RWPE2 (cell line): ENCODE results near the gene TEX19.
"Not testable (repeated sequence)": the region's sequence is repeated elsewhere in the genome, so short reads cannot be mapped to it uniquely, and the experiment has no call there.

Experiments
- ATAC-seq: fragments of 200-7000 bp; cut with Tn5 transposase; 3 replicates; pipeline ENCODE4 v1.9.1; 2021; ENCODE audit warnings: low read depth
- DNase-seq: peaks from one replicate; pipeline ENCODE4 v3.0.0-alpha.2; 2020; ENCODE audit warnings: low spot score
- H3K27ac ChIP-seq: fragments of 450-650 bp; 2 replicates; pipeline ENCODE4 v1.5.1; 2017; ENCODE audit warnings: mild to moderate bottlenecking; ENCODE audit not compliant: poor library complexity, severe bottlenecking
- H3K27me3 ChIP-seq: fragments of 250-450 bp; sonication (Bioruptor Pico); 2 replicates; pipeline ENCODE4 v1.5.1; 2021; ENCODE audit warnings: mild to moderate bottlenecking, moderate library complexity; ENCODE audit not compliant: insufficient read depth, poor library complexity, severe bottlenecking
- H3K36me3 ChIP-seq: fragments of 250-450 bp; sonication (Bioruptor Pico); 2 replicates; pipeline ENCODE4 v1.5.1; 2020; ENCODE audit warnings: low read depth, mild to moderate bottlenecking, moderate library complexity
- H3K4me1 ChIP-seq: fragments of 250-450 bp; sonication (Bioruptor Pico); 2 replicates; pipeline ENCODE4 v1.5.1; 2021; ENCODE audit warnings: mild to moderate bottlenecking, moderate library complexity; ENCODE audit not compliant: insufficient read depth, poor library complexity, severe bottlenecking
- H3K4me3 ChIP-seq: fragments of 250-450 bp; sonication (Bioruptor Pico); 2 replicates; pipeline ENCODE4 v1.5.1; 2021; ENCODE audit warnings: mild to moderate bottlenecking, moderate library complexity; ENCODE audit not compliant: severe bottlenecking
- H3K9me3 ChIP-seq: fragments of 250-450 bp; sonication (Bioruptor Pico); 2 replicates; pipeline ENCODE4 v1.5.1; 2021; ENCODE audit warnings: mild to moderate bottlenecking, moderate library complexity; ENCODE audit not compliant: severe bottlenecking
- CTCF ChIP-seq: fragments of 450-650 bp; IDR thresholded peaks from one replicate; pipeline ENCODE4 v1.5.1; 2017; ENCODE audit warnings: mild to moderate bottlenecking, moderate library complexity; ENCODE audit not compliant: poor library complexity, severe bottlenecking

The TEX19 gene

GRCh38 chr17:82369211-82369610, 10.2 kb downstream of the TEX19 start:
- no peak for DNase-seq
- TF ChIP-seq CTCF, result no peak
- Histone ChIP-seq H3K27ac (no peak overlapping the region), H3K9me3 (no peaks in the 10 kb centered on the region), H3K4me1 (no peaks in the 10 kb centered on the region), H3K4me3 (no peak overlapping the region), H3K36me3 (no peaks in the 10 kb centered on the region), H3K27me3 (peaks cover 40% of the 10 kb centered on the region)
- ATAC-seq, result no peak

GRCh38 chr17:82370471-82371332, 11.7 kb downstream of the TEX19 start:
- Histone ChIP-seq H3K27me3 (peaks cover 55% of the 10 kb centered on the region), H3K4me3 (no peak overlapping the region), H3K36me3 (no peaks in the 10 kb centered on the region), H3K4me1 (no peaks in the 10 kb centered on the region), H3K9me3 (no peaks in the 10 kb centered on the region), H3K27ac (no peak overlapping the region)
- no peak for ATAC-seq
- no peak for DNase-seq
- no peak for TF ChIP-seq CTCF

DNA sequence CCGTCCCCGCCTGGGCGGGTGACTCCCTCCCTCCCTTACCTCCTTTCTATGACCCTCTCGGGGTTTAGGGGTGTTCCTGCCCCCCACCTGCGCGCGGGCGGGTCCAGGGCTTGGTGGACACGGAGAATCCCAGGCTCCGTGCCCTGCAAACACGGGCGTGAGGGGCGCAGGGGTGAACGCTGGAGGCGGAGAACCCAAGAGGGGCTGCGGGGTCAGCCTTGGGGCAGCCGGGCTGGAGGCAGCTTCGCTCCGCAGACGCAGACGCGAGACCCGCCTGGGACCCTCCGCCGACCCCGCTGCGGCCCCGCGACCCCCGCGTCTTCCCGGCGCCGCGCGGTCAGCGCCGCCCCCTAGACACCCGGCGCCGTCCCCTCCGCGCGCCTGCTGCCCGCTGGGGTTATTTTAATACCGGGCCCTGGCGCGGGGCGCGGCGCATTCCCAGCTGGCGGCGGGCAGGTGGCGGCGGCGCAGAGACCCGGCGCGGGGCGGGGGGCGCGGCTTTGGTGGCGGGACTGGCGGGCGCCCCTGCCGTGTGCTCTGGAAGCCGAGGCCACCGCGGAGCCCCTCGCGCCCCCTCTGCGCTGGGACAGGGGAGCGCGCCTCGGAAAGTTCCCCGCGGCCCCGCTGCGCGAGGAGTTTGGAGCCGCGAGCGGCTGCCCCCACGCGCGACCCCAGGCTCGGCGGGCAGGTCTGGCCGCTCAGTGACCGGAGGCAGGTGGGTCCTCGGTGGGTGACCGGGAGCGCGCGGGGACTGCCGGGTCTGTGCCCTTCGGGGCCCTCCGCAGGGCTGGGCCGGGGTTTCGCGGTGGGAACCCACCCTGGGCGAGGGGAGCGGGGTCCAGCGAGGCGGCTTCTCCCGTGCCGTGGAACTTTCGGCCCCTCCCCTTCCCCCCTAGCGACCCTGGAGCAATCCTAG, 12.5 kb downstream of the TEX19 start, which contains the start of gene UTS2R:
TSS of gene UTS2R (plus strand) at position 433 of the 916 bp plus-strand sequence. CDS start 2,560 bp downstream, outside the sequence.
- Histone ChIP-seq H3K9me3 (no peaks in the 10 kb centered on the region), H3K4me3 (no peak within 1 kb of the TSS), H3K4me1 (no peaks in the 10 kb centered on the region), H3K27ac (no peak within 1 kb of the TSS), H3K27me3 (peaks cover 62% of the 10 kb centered on the region), H3K36me3 (no peaks in the 10 kb centered on the region)
- TF ChIP-seq CTCF, result no peak
- DNase-seq, result peak; percentile 62
- ATAC-seq, result no peak

GRCh38 chr17:82372249-82373071, 13.4 kb downstream of the TEX19 start:
- ATAC-seq, result no peak

GRCh38 chr17:82373072-82373452, 14.0 kb downstream of the TEX19 start:
- H3K9me3 ChIP-seq, H3K27ac ChIP-seq, DNase-seq, H3K36me3 ChIP-seq, H3K4me3 ChIP-seq, H3K4me1 ChIP-seq, ATAC-seq: not testable (repeated sequence)
- peaks cover 64% of the 10 kb centered on the region for H3K27me3 ChIP-seq

More at GRCh38 chr17:82372249-82373071, 13.4 kb downstream of the TEX19 start:
- H3K9me3 ChIP-seq, result no peaks in the 10 kb centered on the region
- H3K36me3 ChIP-seq, result no peaks in the 10 kb centered on the region
- H3K4me1 ChIP-seq, result no peaks in the 10 kb centered on the region
- no peak overlapping the region for H3K27ac ChIP-seq
- TF ChIP-seq CTCF, result no peak
- no peak overlapping the region for H3K4me3 ChIP-seq
- DNase-seq, result peak; percentile 66
- peaks cover 64% of the 10 kb centered on the region for H3K27me3 ChIP-seq
